Fibroblast of the conjunctiva (primary cell): ENCODE results near the gene DSCAML1.

ENCODE experiments used
- DNase-seq: peaks from one replicate; pipeline ENCODE4 v3.0.0-alpha.2; 2010; ENCODE audit warnings: low read depth

The DSCAML1 gene

GRCh38 chr11:117832511-117832910, 35.5 kb upstream of the DSCAML1 start:
- no peak for DNase-seq

GRCh38 chr11:117831661-117832415, 34.8 kb upstream of the DSCAML1 start:
- DNase-seq, result no peak

- DNase-seq, result no peak
These were observed 33.8 kb upstream of the DSCAML1 start for GRCh38 chr11:117830674-117831351.

- DNase-seq, result no peak
These were observed 33.1 kb upstream of the DSCAML1 start for GRCh38 chr11:117830072-117830471.

GRCh38 chr11:117829369-117829725, 32.3 kb upstream of the DSCAML1 start:
- no peak for DNase-seq

GRCh38 chr11:117828611-117829368, 31.8 kb upstream of the DSCAML1 start:
- DNase-seq, result no peak

GRCh38 chr11:117827521-117828511, 30.8 kb upstream of the DSCAML1 start:
- no peak for DNase-seq

- DNase-seq, result no peak
These were observed 29.8 kb upstream of the DSCAML1 start for GRCh38 chr11:117826832-117827231.

- no peak for DNase-seq
These were observed 29.2 kb upstream of the DSCAML1 start for GRCh38 chr11:117826190-117826570.

GRCh38 chr11:117825538-117826189, 28.6 kb upstream of the DSCAML1 start:
- DNase-seq, result no peak

GRCh38 chr11:117824571-117825537, 27.8 kb upstream of the DSCAML1 start, which contains the start of gene FXYD2:
TSS of gene FXYD2 (minus strand) at chr11:117824744. CDS start at chr11:117824678, 66 bp downstream.
- DNase-seq, result no peak

- no peak for DNase-seq
These were observed 27.0 kb upstream of the DSCAML1 start for GRCh38 chr11:117823946-117824420.

GRCh38 chr11:117823294-117823945, 26.4 kb upstream of the DSCAML1 start:
- DNase-seq, result no peak

GRCh38 chr11:117822074-117823033, 25.3 kb upstream of the DSCAML1 start:
- no peak for DNase-seq

- DNase-seq, result no peak
These were observed 24.4 kb upstream of the DSCAML1 start for GRCh38 chr11:117821431-117821830.

- DNase-seq, result no peak
These were observed 23.5 kb upstream of the DSCAML1 start for GRCh38 chr11:117820516-117820915.

- DNase-seq, result no peak
These were observed 23.1 kb upstream of the DSCAML1 start for GRCh38 chr11:117820071-117820470.
